ENCODE data around the gene SMAD6. TPM values are rescaled to one million over a fixed set of nuclear protein-coding genes. Genes with fewer than 3 reads are reported as not detected.

SMAD6 gene
- total and polyA plus RNA-seq, 10 of the 15 experiments (the other 5 are each of a cell fraction or from before 2014, with no cell fraction given) = under 0.01 to 0.10 (median 0.03) TPM; not detected in 7

DNA sequence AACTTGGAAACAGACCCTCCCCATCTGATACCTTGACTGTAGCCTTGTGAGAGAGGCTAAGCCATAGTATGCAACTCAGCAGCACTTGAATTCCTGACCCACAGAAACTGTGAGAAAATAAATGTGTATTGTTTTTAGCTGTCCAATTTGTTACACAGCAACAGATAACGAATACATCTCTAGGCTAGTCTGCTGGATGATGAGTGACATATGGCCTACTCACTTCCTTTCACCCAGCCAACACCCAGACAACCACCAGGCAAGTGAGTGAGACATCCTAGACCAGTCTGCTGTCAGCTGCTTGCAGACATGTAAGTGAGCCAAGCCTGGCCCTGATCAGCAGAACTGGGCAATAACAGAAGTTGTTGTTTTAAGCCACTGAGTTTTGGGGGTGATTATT, 19.2 kb upstream of the SMAD6 start:
- H3K9me3 ChIP-seq (replicated peaks; ENCODE audit: control insufficient read depth, insufficient read depth, low read length) = no peaks in the 10 kb centered on the region; the same call in 1 of the 3 replicates
- H3K27me3 ChIP-seq (replicated peaks in 1 of 2; ENCODE audit: control insufficient read depth in 2 of 2, insufficient read depth in 2 of 2, low read length in 1 of 2) = no peaks in the 10 kb centered on the region
- in situ Hi-C loops (cut with MboI) = no loop called here
- H3K4me3 ChIP-seq = no peak overlapping the region
- 0% methylated on average over 1 of the region's 1 CpG for WGBS (ENCODE audit: insufficient coverage, insufficient replicate concordance, low lambda C conversion rate, missing lambda C conversion rate)
- ChIA-PET POLR2A (interaction anchor here (0.6 kb wide), 1 partner anchor 42 kb away, joined by 3 read pairs; no protein-coding TSS in a partner anchor), CTCF (interaction anchor here (0.6 kb wide), 2 partner anchors 9 to 169 kb away, joined by 3 to 5 read pairs; no protein-coding TSS in a partner anchor), SMC1A (ENCODE audit: uncharacterized antibody, unreplicated experiment) (no interaction called here), RAD21 (ENCODE audit: unreplicated experiment) (no interaction called here)
- H3K4me2 ChIP-seq (ENCODE audit: control insufficient read depth, insufficient read depth) = no peak overlapping the region
- no peak overlapping the region for H3K27ac ChIP-seq (ENCODE audit: control insufficient read depth, insufficient read depth)
- H3K4me1 ChIP-seq (ENCODE audit: control insufficient read depth, insufficient read depth, low read length) = no peaks in the 10 kb centered on the region
- FAIRE-seq = no peak
- H3K36me3 ChIP-seq (ENCODE audit: control insufficient read depth in 2 of 2, insufficient read depth in 2 of 2, low read length in 1 of 2) = no peaks in the 10 kb centered on the region
- H3K79me2 ChIP-seq (ENCODE audit: control insufficient read depth, insufficient read depth, low read length) = no peaks in the 10 kb centered on the region
- no peak overlapping the region for H2AFZ ChIP-seq (ENCODE audit: control insufficient read depth, low read depth, low read length)
- intact Hi-C loops (cut with micrococcal nuclease; ENCODE audit: unreplicated experiment) = no loop called here
- DNase-seq (ENCODE audit: low read depth, low spot score) = no peak
- ATAC-seq = no peak
- no peaks in the 10 kb centered on the region for H4K20me1 ChIP-seq (ENCODE audit: control insufficient read depth, insufficient read depth)
- no TSS peak for BruUV-seq (replicated peaks)
- TF ChIP-seq SMAD1 (IDR thresholded peaks at IDR 0.05; ENCODE audit: low read depth, partially characterized antibody) (no peak), SP1 (IDR thresholded peaks at IDR 0.05; ENCODE audit: low read depth, low read length) (no peak), EED (IDR thresholded peaks at IDR 0.05; ENCODE audit: low read depth) (no peak), JUND (IDR thresholded peaks at IDR 0.05; ENCODE audit: low read depth, low read length) (no peak), IKZF2 (IDR thresholded peaks at IDR 0.05) (no peak), FOS (IDR thresholded peaks at IDR 0.05; ENCODE audit: borderline replicate concordance, extremely low read depth, insufficient read length) (no peak)
- TF ChIP-seq, protein P1, sequence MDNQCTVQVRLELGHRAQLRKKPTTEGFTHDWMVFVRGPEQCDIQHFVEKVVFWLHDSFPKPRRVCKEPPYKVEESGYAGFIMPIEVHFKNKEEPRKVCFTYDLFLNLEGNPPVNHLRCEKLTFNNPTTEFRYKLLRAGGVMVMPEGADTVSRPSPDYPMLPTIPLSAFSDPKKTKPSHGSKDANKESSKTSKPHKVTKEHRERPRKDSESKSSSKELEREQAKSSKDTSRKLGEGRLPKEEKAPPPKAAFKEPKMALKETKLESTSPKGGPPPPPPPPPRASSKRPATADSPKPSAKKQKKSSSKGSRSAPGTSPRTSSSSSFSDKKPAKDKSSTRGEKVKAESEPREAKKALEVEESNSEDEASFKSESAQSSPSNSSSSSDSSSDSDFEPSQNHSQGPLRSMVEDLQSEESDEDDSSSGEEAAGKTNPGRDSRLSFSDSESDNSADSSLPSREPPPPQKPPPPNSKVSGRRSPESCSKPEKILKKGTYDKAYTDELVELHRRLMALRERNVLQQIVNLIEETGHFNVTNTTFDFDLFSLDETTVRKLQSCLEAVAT (IDR thresholded peaks at IDR 0.05) = no peak
- TF ChIP-seq, protein P2, sequence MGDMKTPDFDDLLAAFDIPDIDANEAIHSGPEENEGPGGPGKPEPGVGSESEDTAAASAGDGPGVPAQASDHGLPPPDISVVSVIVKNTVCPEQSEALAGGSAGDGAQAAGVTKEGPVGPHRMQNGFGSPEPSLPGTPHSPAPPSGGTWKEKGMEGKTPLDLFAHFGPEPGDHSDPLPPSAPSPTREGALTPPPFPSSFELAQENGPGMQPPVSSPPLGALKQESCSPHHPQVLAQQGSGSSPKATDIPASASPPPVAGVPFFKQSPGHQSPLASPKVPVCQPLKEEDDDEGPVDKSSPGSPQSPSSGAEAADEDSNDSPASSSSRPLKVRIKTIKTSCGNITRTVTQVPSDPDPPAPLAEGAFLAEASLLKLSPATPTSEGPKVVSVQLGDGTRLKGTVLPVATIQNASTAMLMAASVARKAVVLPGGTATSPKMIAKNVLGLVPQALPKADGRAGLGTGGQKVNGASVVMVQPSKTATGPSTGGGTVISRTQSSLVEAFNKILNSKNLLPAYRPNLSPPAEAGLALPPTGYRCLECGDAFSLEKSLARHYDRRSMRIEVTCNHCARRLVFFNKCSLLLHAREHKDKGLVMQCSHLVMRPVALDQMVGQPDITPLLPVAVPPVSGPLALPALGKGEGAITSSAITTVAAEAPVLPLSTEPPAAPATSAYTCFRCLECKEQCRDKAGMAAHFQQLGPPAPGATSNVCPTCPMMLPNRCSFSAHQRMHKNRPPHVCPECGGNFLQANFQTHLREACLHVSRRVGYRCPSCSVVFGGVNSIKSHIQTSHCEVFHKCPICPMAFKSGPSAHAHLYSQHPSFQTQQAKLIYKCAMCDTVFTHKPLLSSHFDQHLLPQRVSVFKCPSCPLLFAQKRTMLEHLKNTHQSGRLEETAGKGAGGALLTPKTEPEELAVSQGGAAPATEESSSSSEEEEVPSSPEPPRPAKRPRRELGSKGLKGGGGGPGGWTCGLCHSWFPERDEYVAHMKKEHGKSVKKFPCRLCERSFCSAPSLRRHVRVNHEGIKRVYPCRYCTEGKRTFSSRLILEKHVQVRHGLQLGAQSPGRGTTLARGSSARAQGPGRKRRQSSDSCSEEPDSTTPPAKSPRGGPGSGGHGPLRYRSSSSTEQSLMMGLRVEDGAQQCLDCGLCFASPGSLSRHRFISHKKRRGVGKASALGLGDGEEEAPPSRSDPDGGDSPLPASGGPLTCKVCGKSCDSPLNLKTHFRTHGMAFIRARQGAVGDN (IDR thresholded peaks at IDR 0.05) = no peak
- TF ChIP-seq, protein P3, sequence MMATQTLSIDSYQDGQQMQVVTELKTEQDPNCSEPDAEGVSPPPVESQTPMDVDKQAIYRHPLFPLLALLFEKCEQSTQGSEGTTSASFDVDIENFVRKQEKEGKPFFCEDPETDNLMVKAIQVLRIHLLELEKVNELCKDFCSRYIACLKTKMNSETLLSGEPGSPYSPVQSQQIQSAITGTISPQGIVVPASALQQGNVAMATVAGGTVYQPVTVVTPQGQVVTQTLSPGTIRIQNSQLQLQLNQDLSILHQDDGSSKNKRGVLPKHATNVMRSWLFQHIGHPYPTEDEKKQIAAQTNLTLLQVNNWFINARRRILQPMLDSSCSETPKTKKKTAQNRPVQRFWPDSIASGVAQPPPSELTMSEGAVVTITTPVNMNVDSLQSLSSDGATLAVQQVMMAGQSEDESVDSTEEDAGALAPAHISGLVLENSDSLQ (IDR thresholded peaks at IDR 0.05) = no peak
- no peak overlapping the region for H3K9ac ChIP-seq (ENCODE audit: control insufficient read depth, insufficient read depth, low read length)

Data from GM12878 (cell line).